WTC11 (cell line): ENCODE results near the gene SHROOM3. TPM values are rescaled to one million over a fixed set of nuclear protein-coding genes. Genes with fewer than 3 reads are reported as not detected.

Experiments
- ATAC-seq: fragments of 200-7000 bp; cut with Tn5 transposase; 2 replicates; pipeline ENCODE4 v1.10.0; 2021; ENCODE audit warnings: mild to moderate bottlenecking, moderate library complexity
- CTCF ChIA-PET: fragments of 300-600 bp; sonication (Branson Sonifier 250); formaldehyde crosslinking; loops from one replicate; lab custom pipeline; 2021; ENCODE audit warnings: antibody characterized with exemption; lab: Charles Lee
- POLR2A ChIA-PET: fragments of 350-600 bp; sonication (Branson Sonifier 250); formaldehyde crosslinking; loops from one replicate; lab custom pipeline; 2021; ENCODE audit warnings: antibody characterized with exemption; lab: Charles Lee
- DNase-seq: peaks from one replicate; pipeline ENCODE4 v3.0.0; 2021; ENCODE audit warnings: low spot score
- H3K27ac Mint-ChIP-seq: 2 replicates; pipeline ENCODE4 v1.8.0; 2021; ENCODE audit warnings: mixed read lengths
- H3K27me3 Mint-ChIP-seq: 2 replicates; pipeline ENCODE4 v1.8.0; 2021; ENCODE audit warnings: low read depth, mild to moderate bottlenecking, moderate library complexity, mixed read lengths
- H3K36me3 Mint-ChIP-seq: 2 replicates; pipeline ENCODE4 v1.8.0; 2021; ENCODE audit warnings: mixed read lengths
- H3K4me1 Mint-ChIP-seq: 2 replicates; pipeline ENCODE4 v1.8.0; 2022; ENCODE audit warnings: mixed read lengths
- H3K4me3 Mint-ChIP-seq: 2 replicates; pipeline ENCODE4 v1.8.0; 2021; ENCODE audit warnings: mild to moderate bottlenecking, moderate library complexity, mixed read lengths
- H3K9me3 Mint-ChIP-seq: 2 replicates; pipeline ENCODE4 v1.8.0; 2021; ENCODE audit warnings: mixed read lengths
- ATF1 ChIP-seq: sonication (generic); formaldehyde crosslinking; IDR thresholded peaks from 2 replicates; pipeline ENCODE4 v1.8.1; 2023; ENCODE audit warnings: mild to moderate bottlenecking, moderate library complexity, missing genetic modification reagents
- CBFB ChIP-seq: sonication (generic); formaldehyde crosslinking; IDR thresholded peaks from 2 replicates; pipeline ENCODE4 v1.8.1; 2022; ENCODE audit warnings: mild to moderate bottlenecking, low read depth, missing genetic modification reagents
- CREM ChIP-seq: sonication (generic); formaldehyde crosslinking; IDR thresholded peaks from 2 replicates; pipeline ENCODE4 v1.8.1; 2022; ENCODE audit warnings: mild to moderate bottlenecking, missing genetic modification reagents, moderate library complexity
- ESRRA ChIP-seq: sonication (generic); formaldehyde crosslinking; IDR thresholded peaks from 2 replicates; pipeline ENCODE4 v1.8.1; 2022; ENCODE audit warnings: mild to moderate bottlenecking, missing genetic modification reagents, borderline replicate concordance
- GTF2I ChIP-seq: fragments of 250-450 bp; sonication (Bioruptor Pico); conservative IDR thresholded peaks from 2 replicates; pipeline ENCODE4 v1.4.0; 2021; ENCODE audit warnings: mild to moderate bottlenecking
- JUN ChIP-seq: sonication (generic); formaldehyde crosslinking; IDR thresholded peaks from 2 replicates; pipeline ENCODE4 v1.8.0; 2023; ENCODE audit warnings: mild to moderate bottlenecking, missing genetic modification reagents
- KAT7 ChIP-seq: sonication (generic); formaldehyde crosslinking; IDR thresholded peaks from 2 replicates; pipeline ENCODE4 v1.8.1; 2023; ENCODE audit warnings: missing genetic modification reagents, mild to moderate bottlenecking, borderline replicate concordance
- NR3C1 ChIP-seq: sonication (generic); formaldehyde crosslinking; conservative IDR thresholded peaks from 2 replicates; pipeline ENCODE4 v1.8.1; 2023; ENCODE audit warnings: low read depth, mild to moderate bottlenecking, missing genetic modification reagents
- RELA ChIP-seq: sonication (generic); formaldehyde crosslinking; IDR thresholded peaks from 2 replicates; pipeline ENCODE4 v1.8.1; 2022; ENCODE audit warnings: missing genetic modification reagents, mild to moderate bottlenecking, borderline replicate concordance
- SMAD4 ChIP-seq: sonication (generic); formaldehyde crosslinking; IDR thresholded peaks from 2 replicates; pipeline ENCODE4 v1.8.0; 2022; ENCODE audit warnings: mild to moderate bottlenecking, missing genetic modification reagents
- ZNF263 ChIP-seq: sonication (generic); formaldehyde crosslinking; IDR thresholded peaks from 2 replicates; pipeline ENCODE4 v1.8.1; 2022; ENCODE audit warnings: low read depth, mild to moderate bottlenecking, moderate library complexity, missing genetic modification reagents
- ZNF396 ChIP-seq: fragments of 250-450 bp; sonication (Bioruptor Pico); IDR thresholded peaks from 2 replicates; pipeline ENCODE4 v1.8.0; 2021; ENCODE audit warnings: mild to moderate bottlenecking, moderate library complexity, borderline replicate concordance
- ZNF423 ChIP-seq: fragments of 250-450 bp; sonication (Bioruptor Pico); IDR thresholded peaks from 2 replicates; pipeline ENCODE4 v2.1.2; 2022; ENCODE audit warnings: mild to moderate bottlenecking, moderate library complexity
- total RNA-seq: library from RNA; stranded (reverse); gene quantifications from 3 replicates; pipeline ENCODE4 v1.2.3, GENCODE V29; 2021
- TF ChIP-seq, protein P1 (sequence below): sonication (generic); formaldehyde crosslinking; IDR thresholded peaks from 2 replicates; pipeline ENCODE4 v1.8.1; 2023; ENCODE audit warnings: mild to moderate bottlenecking, missing genetic modification reagents, moderate library complexity
- TF ChIP-seq, protein P2 (sequence below): sonication (generic); formaldehyde crosslinking; IDR thresholded peaks from 2 replicates; pipeline ENCODE4 v1.8.1; 2023; ENCODE audit warnings: mild to moderate bottlenecking, missing genetic modification reagents, borderline replicate concordance
- TF ChIP-seq, protein P3 (sequence below): fragments of 250-450 bp; sonication (Bioruptor Pico); IDR thresholded peaks from 2 replicates; pipeline ENCODE4 v1.9.0; 2021; ENCODE audit warnings: mild to moderate bottlenecking
- TF ChIP-seq, protein P4 (sequence below): sonication (generic); formaldehyde crosslinking; IDR thresholded peaks from 2 replicates; pipeline ENCODE4 v1.8.0; 2022; ENCODE audit warnings: mild to moderate bottlenecking, missing genetic modification reagents
- TF ChIP-seq, protein P5 (sequence below): sonication (generic); formaldehyde crosslinking; IDR thresholded peaks from 2 replicates; pipeline ENCODE4 v1.8.1; 2022; ENCODE audit warnings: missing genetic modification reagents, borderline replicate concordance

Gene SHROOM3
- total RNA-seq, 1 experiment from 2014 or later, result 71.9 TPM

DNA sequence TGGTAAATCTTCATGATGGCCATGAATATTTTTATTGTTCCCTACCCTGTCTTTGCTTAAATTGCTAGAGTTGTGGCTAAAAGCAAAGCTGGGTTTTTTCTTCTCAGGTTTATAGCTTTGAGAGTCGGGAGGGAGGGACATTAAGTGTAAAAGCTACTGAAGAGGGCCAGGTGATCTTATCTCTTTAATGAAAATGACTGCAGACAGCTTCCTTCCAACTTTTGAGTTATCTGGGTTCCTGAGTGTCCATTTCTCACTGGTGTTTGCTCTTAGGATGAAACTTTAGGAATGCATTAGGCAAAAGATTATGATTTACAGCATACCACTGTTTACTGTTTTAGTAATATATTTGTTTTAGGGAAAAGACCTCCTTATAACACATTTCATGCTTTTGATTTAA is 187.7 kb downstream of the SHROOM3 start (continued):
- TF ChIP-seq ZNF423 (no peak), KAT7 (CRISPR knock-in tag) (no peak), CBFB (CRISPR knock-in tag) (no peak), RELA (CRISPR knock-in tag) (no peak), CREM (CRISPR knock-in tag) (no peak), ESRRA (CRISPR knock-in tag) (no peak), NR3C1 (CRISPR knock-in tag) (no peak), GTF2I (CRISPR knock-in tag) (no peak)
- TF ChIP-seq, protein P1, sequence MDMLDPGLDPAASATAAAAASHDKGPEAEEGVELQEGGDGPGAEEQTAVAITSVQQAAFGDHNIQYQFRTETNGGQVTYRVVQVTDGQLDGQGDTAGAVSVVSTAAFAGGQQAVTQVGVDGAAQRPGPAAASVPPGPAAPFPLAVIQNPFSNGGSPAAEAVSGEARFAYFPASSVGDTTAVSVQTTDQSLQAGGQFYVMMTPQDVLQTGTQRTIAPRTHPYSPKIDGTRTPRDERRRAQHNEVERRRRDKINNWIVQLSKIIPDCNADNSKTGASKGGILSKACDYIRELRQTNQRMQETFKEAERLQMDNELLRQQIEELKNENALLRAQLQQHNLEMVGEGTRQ (CRISPR knock-in tag), result no peak

DNA sequence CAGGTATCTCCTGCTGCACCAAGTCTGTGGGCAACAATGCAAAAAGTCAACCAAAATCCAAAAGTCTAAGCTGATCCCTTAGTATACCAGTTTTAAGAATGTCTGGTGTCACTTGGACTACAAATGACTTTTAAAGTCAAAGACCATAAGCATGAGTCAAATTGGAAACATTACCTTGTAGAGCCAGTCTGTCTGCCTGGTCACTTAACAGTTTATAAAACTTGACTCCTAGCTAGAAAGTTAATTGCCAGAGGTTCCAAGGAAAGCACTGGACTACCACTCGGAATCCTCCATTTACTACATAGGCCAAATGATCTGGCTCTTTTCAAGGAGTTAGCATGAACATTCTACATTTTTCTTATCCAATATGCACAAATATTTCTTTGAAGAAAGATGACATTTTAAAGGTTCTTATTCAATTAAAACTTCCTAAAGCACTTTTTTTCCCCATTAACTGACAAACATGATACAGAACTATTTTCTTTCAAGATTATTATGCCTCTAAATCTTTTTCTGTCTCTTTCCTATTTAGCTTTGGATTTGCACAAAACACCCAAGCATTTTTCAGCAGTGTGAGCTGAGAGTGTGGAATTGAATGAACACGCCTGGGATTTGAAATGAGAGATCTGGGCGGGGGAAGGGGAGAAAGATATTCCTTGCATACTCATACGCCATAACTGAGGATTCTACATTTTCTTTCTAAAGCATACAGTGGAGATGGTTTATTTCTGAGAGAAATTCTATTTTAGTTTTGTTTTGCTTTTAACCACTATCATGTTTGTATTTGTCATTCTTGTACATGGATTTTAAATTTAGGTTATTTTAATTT is 188.4 kb downstream of the SHROOM3 start:
- CTCF ChIA-PET, result interaction anchor here (0.7 kb wide), 1 partner anchor 16 kb away, joined by 3 read pairs; no protein-coding TSS in a partner anchor

DNA sequence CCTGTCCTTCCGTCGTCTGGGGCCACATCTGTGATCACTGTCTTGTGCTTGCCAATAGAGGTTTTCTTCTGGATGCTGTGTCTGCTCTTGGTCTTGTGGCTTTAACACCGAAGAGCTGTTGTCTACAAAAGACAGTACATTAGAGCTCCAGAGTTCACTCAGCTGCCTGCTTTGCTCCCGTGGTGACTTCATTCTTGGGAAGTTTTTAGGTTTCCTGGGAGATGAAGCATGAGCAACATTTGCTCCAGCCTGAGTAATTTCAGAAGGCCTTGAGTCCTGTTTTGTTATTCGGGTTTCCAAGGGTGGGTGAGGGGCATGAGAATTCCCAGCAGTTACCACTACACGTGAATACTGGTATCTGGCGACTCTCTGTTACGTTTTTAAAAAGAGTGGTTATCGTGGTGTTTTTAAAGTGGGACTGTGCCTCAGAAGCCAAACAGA is 189.2 kb downstream of the SHROOM3 start:
- Mint-ChIP-seq H3K27me3 (no peaks in the 10 kb centered on the region), H3K4me1 (peaks cover 53% of the 10 kb centered on the region), H3K4me3 (peak overlapping the region; percentile 33), H3K36me3 (no peaks in the 10 kb centered on the region), H3K9me3 (no peaks in the 10 kb centered on the region), H3K27ac (peak overlapping the region; percentile 67)
- TF ChIP-seq JUN (CRISPR knock-in tag) (no peak), RELA (CRISPR knock-in tag) (no peak), NR3C1 (CRISPR knock-in tag) (no peak)
- ATAC-seq (peak; percentile 59), DNase-seq (no peak)
- CTCF ChIA-PET, result interaction anchor here (1.5 kb wide), 1 partner anchor 95 kb away, joined by 3 read pairs; no protein-coding TSS in a partner anchor
- POLR2A ChIA-PET, result no interaction called here

More for the DNA sequence above, 188.4 kb downstream of the SHROOM3 start:
- peaks cover 53% of the 10 kb centered on the region for H3K4me1 Mint-ChIP-seq
- no peaks in the 10 kb centered on the region for H3K27me3 Mint-ChIP-seq
- ATAC-seq (no peak), DNase-seq (no peak)
- H3K4me3 Mint-ChIP-seq, result 0 out of 2 replicates have a peak overlapping the region, but pooled peaks have one; percentile 3
- no peaks in the 10 kb centered on the region for H3K9me3 Mint-ChIP-seq
- no peaks in the 10 kb centered on the region for H3K36me3 Mint-ChIP-seq
- POLR2A ChIA-PET, result no interaction called here
- H3K27ac Mint-ChIP-seq, result peak overlapping the region; percentile 15; the same call in 1 of the 2 replicates
- TF ChIP-seq SMAD4 (CRISPR knock-in tag) (no peak), ATF1 (CRISPR knock-in tag) (no peak)
- TF ChIP-seq, all 79 proteins: peak for 0

DNA sequence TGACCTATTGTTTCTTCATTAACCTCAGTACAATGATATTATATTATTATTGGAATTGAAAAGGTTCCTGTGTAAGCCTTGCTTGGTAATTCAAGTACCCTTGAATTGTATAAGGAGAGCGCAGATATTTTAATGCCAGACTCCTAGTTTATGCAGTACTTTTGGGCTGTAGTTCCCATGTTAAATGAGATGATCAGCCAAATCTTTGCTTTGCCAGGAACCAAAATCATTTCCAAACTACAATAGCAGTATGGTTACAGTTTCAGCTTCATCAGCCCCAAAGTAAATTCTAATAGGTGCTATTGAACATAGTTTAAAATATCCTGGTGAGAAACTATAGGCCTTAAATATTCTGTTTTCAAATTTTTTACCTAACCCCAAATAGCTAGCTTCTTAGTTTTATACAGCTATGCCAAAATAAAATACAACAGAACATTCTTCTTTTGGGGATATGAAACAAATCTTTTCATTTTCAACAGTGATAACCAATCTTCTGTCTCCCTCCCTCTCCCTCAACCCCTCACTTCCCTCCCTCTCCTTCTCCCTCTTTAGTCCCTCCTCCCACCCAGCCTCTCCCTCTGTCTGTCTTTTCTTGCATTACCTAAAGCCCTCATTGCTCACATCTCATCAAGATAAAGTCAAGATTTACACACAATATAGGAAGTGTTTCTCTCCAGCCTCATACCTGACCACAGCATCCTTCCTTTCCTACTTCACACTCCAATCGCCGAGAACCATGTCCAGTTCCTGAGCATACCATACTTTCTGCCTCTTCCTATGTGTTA is 190.1 kb downstream of the SHROOM3 start:
- 0 out of 2 replicates have a peak overlapping the region, but pooled peaks have one; percentile 23 for H3K27ac Mint-ChIP-seq
- H3K4me1 Mint-ChIP-seq, result peaks cover 53% of the 10 kb centered on the region
- ATAC-seq, result peak; percentile 54
- POLR2A ChIA-PET, result no interaction called here
- H3K36me3 Mint-ChIP-seq, result no peaks in the 10 kb centered on the region
- no peak overlapping the region for H3K4me3 Mint-ChIP-seq
- H3K9me3 Mint-ChIP-seq, result no peaks in the 10 kb centered on the region
- CTCF ChIA-PET, result interaction anchor here (1.5 to 1.7 kb wide), 2 partner anchors 37 to 94 kb away, joined by 3 to 4 read pairs; no protein-coding TSS in a partner anchor
- no peak for DNase-seq
- H3K27me3 Mint-ChIP-seq, result no peaks in the 10 kb centered on the region
- TF ChIP-seq, protein P2, sequence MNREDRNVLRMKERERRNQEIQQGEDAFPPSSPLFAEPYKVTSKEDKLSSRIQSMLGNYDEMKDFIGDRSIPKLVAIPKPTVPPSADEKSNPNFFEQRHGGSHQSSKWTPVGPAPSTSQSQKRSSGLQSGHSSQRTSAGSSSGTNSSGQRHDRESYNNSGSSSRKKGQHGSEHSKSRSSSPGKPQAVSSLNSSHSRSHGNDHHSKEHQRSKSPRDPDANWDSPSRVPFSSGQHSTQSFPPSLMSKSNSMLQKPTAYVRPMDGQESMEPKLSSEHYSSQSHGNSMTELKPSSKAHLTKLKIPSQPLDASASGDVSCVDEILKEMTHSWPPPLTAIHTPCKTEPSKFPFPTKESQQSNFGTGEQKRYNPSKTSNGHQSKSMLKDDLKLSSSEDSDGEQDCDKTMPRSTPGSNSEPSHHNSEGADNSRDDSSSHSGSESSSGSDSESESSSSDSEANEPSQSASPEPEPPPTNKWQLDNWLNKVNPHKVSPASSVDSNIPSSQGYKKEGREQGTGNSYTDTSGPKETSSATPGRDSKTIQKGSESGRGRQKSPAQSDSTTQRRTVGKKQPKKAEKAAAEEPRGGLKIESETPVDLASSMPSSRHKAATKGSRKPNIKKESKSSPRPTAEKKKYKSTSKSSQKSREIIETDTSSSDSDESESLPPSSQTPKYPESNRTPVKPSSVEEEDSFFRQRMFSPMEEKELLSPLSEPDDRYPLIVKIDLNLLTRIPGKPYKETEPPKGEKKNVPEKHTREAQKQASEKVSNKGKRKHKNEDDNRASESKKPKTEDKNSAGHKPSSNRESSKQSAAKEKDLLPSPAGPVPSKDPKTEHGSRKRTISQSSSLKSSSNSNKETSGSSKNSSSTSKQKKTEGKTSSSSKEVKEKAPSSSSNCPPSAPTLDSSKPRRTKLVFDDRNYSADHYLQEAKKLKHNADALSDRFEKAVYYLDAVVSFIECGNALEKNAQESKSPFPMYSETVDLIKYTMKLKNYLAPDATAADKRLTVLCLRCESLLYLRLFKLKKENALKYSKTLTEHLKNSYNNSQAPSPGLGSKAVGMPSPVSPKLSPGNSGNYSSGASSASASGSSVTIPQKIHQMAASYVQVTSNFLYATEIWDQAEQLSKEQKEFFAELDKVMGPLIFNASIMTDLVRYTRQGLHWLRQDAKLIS (CRISPR knock-in tag), result no peak
- TF ChIP-seq ZNF396 (CRISPR knock-in tag) (no peak), ZNF263 (CRISPR knock-in tag) (no peak), NR3C1 (CRISPR knock-in tag) (no peak)
- TF ChIP-seq, protein P3, sequence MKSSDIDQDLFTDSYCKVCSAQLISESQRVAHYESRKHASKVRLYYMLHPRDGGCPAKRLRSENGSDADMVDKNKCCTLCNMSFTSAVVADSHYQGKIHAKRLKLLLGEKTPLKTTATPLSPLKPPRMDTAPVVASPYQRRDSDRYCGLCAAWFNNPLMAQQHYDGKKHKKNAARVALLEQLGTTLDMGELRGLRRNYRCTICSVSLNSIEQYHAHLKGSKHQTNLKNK (CRISPR knock-in tag), result no peak
- TF ChIP-seq, protein P4, sequence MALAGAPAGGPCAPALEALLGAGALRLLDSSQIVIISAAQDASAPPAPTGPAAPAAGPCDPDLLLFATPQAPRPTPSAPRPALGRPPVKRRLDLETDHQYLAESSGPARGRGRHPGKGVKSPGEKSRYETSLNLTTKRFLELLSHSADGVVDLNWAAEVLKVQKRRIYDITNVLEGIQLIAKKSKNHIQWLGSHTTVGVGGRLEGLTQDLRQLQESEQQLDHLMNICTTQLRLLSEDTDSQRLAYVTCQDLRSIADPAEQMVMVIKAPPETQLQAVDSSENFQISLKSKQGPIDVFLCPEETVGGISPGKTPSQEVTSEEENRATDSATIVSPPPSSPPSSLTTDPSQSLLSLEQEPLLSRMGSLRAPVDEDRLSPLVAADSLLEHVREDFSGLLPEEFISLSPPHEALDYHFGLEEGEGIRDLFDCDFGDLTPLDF, result no peak
- TF ChIP-seq, protein P5, sequence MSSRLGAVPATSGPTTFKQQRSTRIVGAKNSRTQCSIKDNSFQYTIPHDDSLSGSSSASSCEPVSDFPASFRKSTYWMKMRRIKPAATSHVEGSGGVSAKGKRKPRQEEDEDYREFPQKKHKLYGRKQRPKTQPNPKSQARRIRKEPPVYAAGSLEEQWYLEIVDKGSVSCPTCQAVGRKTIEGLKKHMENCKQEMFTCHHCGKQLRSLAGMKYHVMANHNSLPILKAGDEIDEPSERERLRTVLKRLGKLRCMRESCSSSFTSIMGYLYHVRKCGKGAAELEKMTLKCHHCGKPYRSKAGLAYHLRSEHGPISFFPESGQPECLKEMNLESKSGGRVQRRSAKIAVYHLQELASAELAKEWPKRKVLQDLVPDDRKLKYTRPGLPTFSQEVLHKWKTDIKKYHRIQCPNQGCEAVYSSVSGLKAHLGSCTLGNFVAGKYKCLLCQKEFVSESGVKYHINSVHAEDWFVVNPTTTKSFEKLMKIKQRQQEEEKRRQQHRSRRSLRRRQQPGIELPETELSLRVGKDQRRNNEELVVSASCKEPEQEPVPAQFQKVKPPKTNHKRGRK (CRISPR knock-in tag), result no peak
